Mucosa of descending colon (tissue), 3 donors: Measurements from ENCODE around the gene SETSIP. TPM values are rescaled to one million over a fixed set of nuclear protein-coding genes. Genes with fewer than 3 reads are reported as not detected.

Experiments
- ATAC-seq: fragments of 200-7000 bp; cut with Tn5 transposase; one replicate; pipeline ENCODE4 v1.9.1; 2020; ENCODE audit warnings: mild to moderate bottlenecking, moderate library complexity
- DNase-seq, 3 donors: peaks; one replicate each; pipeline ENCODE4 v3.0.0-alpha.2; 2020
- H3K36me3 ChIP-seq: fragments of 200-600 bp; one replicate; pipeline ENCODE4 v1.8.0; 2021; ENCODE audit warnings: low read depth, mild to moderate bottlenecking
- H3K4me1 ChIP-seq: fragments of 200-600 bp; one replicate; pipeline ENCODE4 v1.8.0; 2021; ENCODE audit warnings: low read depth, mild to moderate bottlenecking
- H3K4me3 ChIP-seq: fragments of 200-600 bp; one replicate; pipeline ENCODE4 v1.8.0; 2021; ENCODE audit warnings: mild to moderate bottlenecking
- H3K9me3 ChIP-seq: fragments of 200-600 bp; one replicate; pipeline ENCODE4 v1.8.0; 2021; ENCODE audit warnings: mild to moderate bottlenecking
- CTCF ChIP-seq: fragments of 200-600 bp; IDR thresholded peaks from one replicate; pipeline ENCODE4 v1.8.0; 2022; ENCODE audit warnings: antibody characterized with exemption, mild to moderate bottlenecking
- intact Hi-C, 2 donors: fragments of 100-400 bp; cut with DNase I in 1 of 2; cut with micrococcal nuclease in 1 of 2; formaldehyde crosslinking; loops; one replicate each; pipeline versions ENCODE4 v1.11.0 to v1.11.1; 2022; cut with DNase I, micrococcal nuclease
- total RNA-seq, 3 donors: library from RNA; stranded (reverse); fragmentation: NEBNext Ultra II Directional in 2 of 3; extraction: Animal tissue kit (Norgen Biotek cat#: 25700) in 2 of 3; gene quantifications; one replicate each; pipeline versions ENCODE4 v1.2.1 to v1.2.4, GENCODE V29; 2021 to 2023
- donor health status: DM: no; HTN: no; CAD: no; lungs with moderate emphysema.
- donor health status: DM: no; HTN: no; CAD: no.
- donor health status: DM: no; HTN: yes; CAD: no.

SETSIP gene
- total RNA-seq, 3 donors from 2014 or later = not detected

DNA sequence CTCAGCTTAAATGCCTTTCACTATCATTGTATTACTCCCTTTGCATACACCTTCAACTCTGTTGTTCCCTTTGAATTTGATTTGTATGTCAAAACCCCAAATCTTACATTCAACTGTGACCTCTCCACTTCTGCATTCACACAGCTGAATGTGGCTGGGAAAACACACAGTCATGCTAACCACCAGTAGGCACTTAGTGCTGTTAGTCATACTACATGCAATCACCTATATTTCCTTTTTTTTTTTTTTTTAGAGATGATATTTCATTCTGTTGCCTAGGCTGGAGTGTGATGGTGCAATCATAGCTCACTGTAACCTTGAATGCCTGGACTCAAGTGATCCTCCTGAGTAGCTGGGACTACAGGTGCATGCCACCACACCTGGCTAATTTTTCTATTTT, 21.1 kb upstream of the SETSIP start:
- peaks cover 7% of the 10 kb centered on the region for H3K4me1 ChIP-seq
- TF ChIP-seq CTCF = no peak
- no peaks in the 10 kb centered on the region for H3K36me3 ChIP-seq
- no peak for ATAC-seq
- no peak overlapping the region for H3K4me3 ChIP-seq
- H3K9me3 ChIP-seq = no peaks in the 10 kb centered on the region
- DNase-seq = no peak
- intact Hi-C loops = no loop called here

DNA sequence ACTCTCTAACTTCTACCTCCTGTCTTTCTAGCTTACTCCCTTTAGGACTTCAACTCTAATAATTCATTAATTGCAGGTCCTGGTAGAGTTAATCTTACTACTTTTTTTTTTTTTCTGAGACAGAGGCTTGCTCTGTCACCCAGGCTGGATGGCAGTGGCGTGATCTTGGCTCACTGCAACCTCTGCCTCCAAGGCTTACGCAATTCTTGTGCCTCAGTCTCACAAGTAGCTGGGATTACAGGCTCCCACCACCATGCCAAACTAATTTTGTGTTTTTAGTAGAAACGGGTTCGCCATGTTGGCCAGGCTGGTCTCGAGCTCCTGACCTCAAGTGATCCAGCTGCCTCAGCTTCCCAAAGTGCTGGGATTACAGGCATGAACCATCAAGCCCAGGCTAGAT, 20.7 kb upstream of the SETSIP start:
- H3K4me1 ChIP-seq = peaks cover 7% of the 10 kb centered on the region
- DNase-seq (no peak), ATAC-seq (no peak)
- H3K36me3 ChIP-seq = no peaks in the 10 kb centered on the region
- intact Hi-C loops = no loop called here
- no peak overlapping the region for H3K4me3 ChIP-seq
- TF ChIP-seq CTCF = no peak
- no peaks in the 10 kb centered on the region for H3K9me3 ChIP-seq

DNA sequence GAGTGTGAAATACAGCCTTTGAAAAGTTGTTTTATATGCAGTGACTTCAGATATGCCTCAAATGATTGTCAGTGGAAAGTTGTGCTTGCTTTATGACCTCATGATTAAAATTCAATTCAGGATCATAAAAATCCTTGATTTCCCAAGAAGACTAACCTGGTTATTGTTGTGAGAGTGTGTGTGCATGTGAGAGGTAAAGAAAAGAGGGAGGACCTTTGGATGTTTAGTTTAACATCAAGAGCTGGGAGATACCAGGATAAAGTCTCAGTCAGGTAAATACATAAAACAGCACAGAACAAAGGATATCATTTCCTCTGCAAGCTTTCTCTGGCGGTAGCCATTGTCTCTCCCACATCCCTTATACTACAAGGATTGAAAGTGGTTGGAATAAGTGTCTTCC, 19.4 kb upstream of the SETSIP start:
- Histone ChIP-seq H3K36me3 (no peaks in the 10 kb centered on the region), H3K9me3 (no peaks in the 10 kb centered on the region), H3K4me1 (peaks cover 7% of the 10 kb centered on the region), H3K4me3 (no peak overlapping the region)
- ATAC-seq = peak; percentile 62
- intact Hi-C loops = no loop called here
- DNase-seq = no peak
- TF ChIP-seq CTCF = no peak

GRCh38 chr1:92094090-92094489, 18.9 kb upstream of the SETSIP start:
- no peaks in the 10 kb centered on the region for H3K9me3 ChIP-seq
- no peak overlapping the region for H3K4me3 ChIP-seq
- DNase-seq (no peak), ATAC-seq (no peak)
- peaks cover 7% of the 10 kb centered on the region for H3K4me1 ChIP-seq
- no peaks in the 10 kb centered on the region for H3K36me3 ChIP-seq
- no peak for TF ChIP-seq CTCF
- intact Hi-C loops = no loop called here

GRCh38 chr1:92091625-92092024, 16.4 kb upstream of the SETSIP start:
- no peak for ATAC-seq
- no peak for TF ChIP-seq CTCF
- Histone ChIP-seq H3K4me3 (no peak overlapping the region), H3K4me1 (peaks cover 7% of the 10 kb centered on the region), H3K9me3 (peaks cover 2% of the 10 kb centered on the region), H3K36me3 (no peaks in the 10 kb centered on the region)
- DNase-seq = no peak
- intact Hi-C loops = no loop called here

DNA sequence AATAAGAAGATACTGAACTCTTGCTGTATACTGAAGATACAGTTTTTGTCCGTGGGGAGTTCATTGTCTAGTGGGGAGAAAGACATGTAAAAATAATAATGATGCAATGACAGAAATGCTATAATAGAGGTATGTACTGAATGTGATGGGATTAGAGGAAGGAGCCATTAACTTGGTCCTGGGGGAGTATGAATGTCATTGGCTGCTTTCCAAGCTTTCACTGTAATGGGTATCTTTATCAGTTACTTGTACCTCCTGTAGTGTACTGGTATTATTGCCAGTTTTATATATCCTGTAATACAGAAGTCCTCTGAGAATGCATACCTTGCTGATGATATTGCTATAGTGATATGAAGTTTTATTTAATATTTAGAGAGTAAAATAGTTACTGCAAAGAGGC, 12.3 kb upstream of the SETSIP start:
- H3K36me3 ChIP-seq = no peaks in the 10 kb centered on the region
- H3K9me3 ChIP-seq = peaks cover 24% of the 10 kb centered on the region
- DNase-seq (no peak), ATAC-seq (no peak)
- H3K4me1 ChIP-seq = no peaks in the 10 kb centered on the region
- intact Hi-C loops = no loop called here
- TF ChIP-seq CTCF = no peak
- H3K4me3 ChIP-seq = no peak overlapping the region
